CD4-positive, alpha-beta memory T cell (primary cell): ENCODE measurements around the gene DST. TPM values are rescaled to one million over a fixed set of nuclear protein-coding genes. Genes with fewer than 3 reads are reported as not detected.

Experiments used
- CTCF ChIA-PET: fragments of 350-600 bp; sonication (Branson Sonifier 250); formaldehyde crosslinking; loops from one replicate; lab custom pipeline; 2021; ENCODE audit warnings: inconsistent platforms; ENCODE audit not compliant: partially characterized antibody; lab: Charles Lee
- POLR2A ChIA-PET: fragments of 350-600 bp; sonication (Branson Sonifier 250); formaldehyde crosslinking; loops from one replicate; lab custom pipeline; 2021; ENCODE audit not compliant: partially characterized antibody; lab: Charles Lee
- DNase-seq, 5 donors: peaks; one replicate each; pipeline versions ENCODE4 v3.0.0 to v3.0.0-alpha.2; 2020 to 2022; ENCODE audit warnings: mixed read lengths in 1 of 5
- H3K27ac ChIP-seq: one replicate; pipeline ENCODE4 v1.7.0; 2013; ENCODE audit warnings: low read depth, low read length
- H3K27me3 ChIP-seq: 2 replicates; pipeline ENCODE4 v1.7.0; 2013; ENCODE audit warnings: mild to moderate bottlenecking, low read length, moderate library complexity; ENCODE audit not compliant: insufficient read depth
- H3K36me3 ChIP-seq: 2 replicates; pipeline ENCODE4 v1.7.0; 2013; ENCODE audit warnings: mild to moderate bottlenecking, low read length, moderate library complexity; ENCODE audit not compliant: insufficient read depth
- H3K4me1 ChIP-seq: 2 replicates; pipeline ENCODE4 v1.7.0; 2013; ENCODE audit warnings: mild to moderate bottlenecking, low read length, moderate library complexity; ENCODE audit not compliant: insufficient read depth
- H3K4me3 ChIP-seq, 2 donors: one replicate each; pipeline ENCODE4 v1.7.0; 2013; ENCODE audit warnings: low read length in 2 of 2, mild to moderate bottlenecking in 1 of 2
- H3K9me3 ChIP-seq, 2 donors: one replicate each; pipeline ENCODE4 v1.7.0; 2013; ENCODE audit warnings: low read length in 2 of 2, control low read depth in 1 of 2; ENCODE audit not compliant: control insufficient read depth in 1 of 2
- H3K27ac Mint-ChIP-seq, 7 donors: one replicate each; pipeline ENCODE4 v1.8.0; 2020 to 2021; ENCODE audit warnings: mixed read lengths in 7 of 7, mild to moderate bottlenecking in 6 of 7, inconsistent platforms in 3 of 7, moderate library complexity in 3 of 7
- H3K27me3 Mint-ChIP-seq, 2 donors: one replicate each; pipeline ENCODE4 v1.8.0; 2020 to 2021; ENCODE audit warnings: mixed read lengths in 2 of 2
- H3K36me3 Mint-ChIP-seq, 2 donors: one replicate each; pipeline ENCODE4 v1.8.0; 2020 to 2021; ENCODE audit warnings: mixed read lengths in 2 of 2, inconsistent platforms in 1 of 2, mild to moderate bottlenecking in 1 of 2
- H3K4me1 Mint-ChIP-seq, 4 donors: one replicate each; pipeline ENCODE4 v1.8.0; 2020 to 2021; ENCODE audit warnings: mixed read lengths in 4 of 4, mild to moderate bottlenecking in 1 of 4
- H3K4me3 Mint-ChIP-seq, 8 donors: one replicate each; pipeline ENCODE4 v1.8.0; 2020 to 2021; ENCODE audit warnings: mixed read lengths in 8 of 8, mild to moderate bottlenecking in 7 of 8, moderate library complexity in 6 of 8, inconsistent platforms in 3 of 8
- H3K9me3 Mint-ChIP-seq, 8 donors: one replicate each; pipeline ENCODE4 v1.8.0; 2020 to 2021; ENCODE audit warnings: mixed read lengths in 8 of 8, mild to moderate bottlenecking in 5 of 8, inconsistent platforms in 3 of 8, moderate library complexity in 1 of 8
- intact Hi-C: fragments of 100-400 bp; cut with micrococcal nuclease; formaldehyde crosslinking; loops from one replicate; pipeline ENCODE4 v1.15.1; 2023
- polyA plus RNA-seq, 2 donors: library from polyadenylated mRNA; unstranded; fragments of 300-500 nt; fragmentation: Illumina TruSeq; gene quantifications; one replicate each; pipeline ENCODE4 v1.2.3, GENCODE V29; 2021
- total RNA-seq, 2 experiments: library from RNA; stranded (reverse); gene quantifications; one replicate each; pipeline ENCODE4 v1.2.3, GENCODE V29; 2021

The DST gene
- total and polyA plus RNA-seq, 4 experiments from 2014 or later: 1.1 to 8.8 (median 5.2) TPM

DNA sequence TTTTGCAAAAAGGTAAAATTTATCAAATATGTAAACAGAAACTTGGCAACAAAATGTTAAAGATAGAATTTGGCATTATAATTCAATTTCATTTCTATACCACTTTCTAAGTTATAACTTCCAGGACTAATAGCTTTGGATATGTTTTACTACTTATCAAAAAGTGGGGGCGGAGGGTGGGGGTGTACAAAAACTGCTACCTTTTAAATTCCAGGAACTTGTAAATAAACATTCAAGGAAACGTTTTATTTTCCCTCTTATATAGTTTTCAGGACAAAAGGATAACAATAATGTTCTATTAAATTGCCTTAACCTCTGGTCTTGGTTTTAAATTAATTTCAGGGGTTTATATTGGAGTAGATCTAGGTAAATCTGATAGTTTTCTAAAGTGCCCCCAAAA lies 103.8 kb downstream of the DST start:
- H3K36me3 Mint-ChIP-seq: no peaks in the 10 kb centered on the region
- intact Hi-C loops: no loop called here

GRCh38 chr6:56537223-56537770 lies 105.4 kb downstream of the DST start:
- Histone ChIP-seq H3K27me3 (no peaks in the 10 kb centered on the region), H3K9me3 (no peaks in the 10 kb centered on the region), H3K36me3 (no peaks in the 10 kb centered on the region), H3K4me1 (peaks cover 8% of the 10 kb centered on the region), H3K27ac (no peak overlapping the region), H3K4me3 (no peak overlapping the region)
- no peak overlapping the region for H3K27ac Mint-ChIP-seq
- peaks cover 0 to 1% of the 10 kb centered on the region in 2 donors for H3K27me3 Mint-ChIP-seq
- H3K4me3 Mint-ChIP-seq: no peak overlapping the region
- no peaks in the 10 kb centered on the region for H3K36me3 Mint-ChIP-seq
- H3K9me3 Mint-ChIP-seq: no peaks in the 10 kb centered on the region
- intact Hi-C loops: no loop called here
- no peaks in the 10 kb centered on the region for H3K4me1 Mint-ChIP-seq
- POLR2A ChIA-PET: no interaction called here
- CTCF ChIA-PET: no interaction called here
- no peak for DNase-seq

More for the DNA sequence above, 103.8 kb downstream of the DST start:
- CTCF ChIA-PET: interaction anchor here (1.4 kb wide), 1 partner anchor 57 kb away, joined by 3 read pairs; no protein-coding TSS in a partner anchor
- H3K9me3 Mint-ChIP-seq: no peaks in the 10 kb centered on the region
- no peaks in the 10 kb centered on the region for H3K27me3 ChIP-seq
- peaks cover 0 to 1% of the 10 kb centered on the region in 2 donors for H3K27me3 Mint-ChIP-seq
- H3K36me3 ChIP-seq: no peaks in the 10 kb centered on the region
- H3K4me1 ChIP-seq: peaks cover 9% of the 10 kb centered on the region
- no peaks in the 10 kb centered on the region for H3K4me1 Mint-ChIP-seq
- H3K27ac Mint-ChIP-seq: no peak overlapping the region
- POLR2A ChIA-PET: no interaction called here
- no peak overlapping the region for H3K27ac ChIP-seq
- H3K4me3 ChIP-seq: no peak overlapping the region
- no peak overlapping the region for H3K4me3 Mint-ChIP-seq
- no peak for DNase-seq
- no peaks in the 10 kb centered on the region for H3K9me3 ChIP-seq

DNA sequence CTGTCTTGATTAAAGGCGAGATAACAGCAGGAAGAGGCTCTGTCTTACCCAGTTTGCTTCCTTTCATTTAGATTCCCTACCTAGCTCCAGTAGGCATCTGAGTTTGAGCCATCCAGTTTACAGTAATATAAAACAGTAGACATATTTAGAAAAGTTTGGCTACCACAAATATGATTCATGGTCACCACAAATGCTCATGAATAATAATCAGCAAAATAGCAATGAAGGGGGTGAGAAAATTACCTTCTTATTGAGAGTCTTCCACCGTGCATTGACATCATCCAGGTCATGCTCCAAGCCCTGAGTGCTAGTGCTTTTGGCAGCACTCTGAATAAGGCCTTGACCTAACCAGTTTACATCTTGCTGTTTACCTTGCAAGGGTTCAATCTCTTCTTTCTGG lies 106.2 kb downstream of the DST start:
- Histone ChIP-seq H3K27me3 (no peaks in the 10 kb centered on the region), H3K4me1 (peaks cover under 1% of the 10 kb centered on the region), H3K4me3 (no peak overlapping the region), H3K27ac (no peak overlapping the region), H3K36me3 (no peaks in the 10 kb centered on the region), H3K9me3 (no peaks in the 10 kb centered on the region)
- no peak for DNase-seq
- H3K4me1 Mint-ChIP-seq: no peaks in the 10 kb centered on the region
- H3K27ac Mint-ChIP-seq: no peak overlapping the region
- intact Hi-C loops: no loop called here
- H3K36me3 Mint-ChIP-seq: no peaks in the 10 kb centered on the region
- no peak overlapping the region for H3K4me3 Mint-ChIP-seq
- ChIA-PET POLR2A (no interaction called here), CTCF (no interaction called here)
- no peaks in the 10 kb centered on the region for H3K9me3 Mint-ChIP-seq
- peaks cover 0 to 1% of the 10 kb centered on the region in 2 donors for H3K27me3 Mint-ChIP-seq

DNA sequence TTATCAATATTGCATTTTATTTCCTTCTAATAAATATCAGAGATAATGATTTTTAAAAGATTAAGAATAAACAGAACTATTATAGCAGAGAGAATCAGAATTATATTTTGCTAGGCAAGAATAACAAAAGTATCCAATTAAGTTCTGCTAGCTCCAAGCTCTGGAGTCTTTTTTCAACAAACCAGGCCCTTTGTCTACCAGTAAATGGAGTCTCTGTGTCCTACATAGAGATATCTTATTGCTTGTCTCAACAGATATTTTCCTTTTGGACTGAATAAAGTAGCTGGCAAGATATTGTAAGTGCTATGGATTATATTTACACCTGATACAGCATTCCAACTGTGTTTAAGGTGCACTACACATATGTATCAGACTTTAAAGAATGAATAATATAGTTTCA lies 107.1 kb downstream of the DST start:
- H3K36me3 Mint-ChIP-seq: no peaks in the 10 kb centered on the region
- ChIA-PET CTCF (no interaction called here), POLR2A (no interaction called here)
- no peak overlapping the region for H3K4me3 Mint-ChIP-seq
- peaks cover 0 to 1% of the 10 kb centered on the region in 2 donors for H3K27me3 Mint-ChIP-seq
- Histone ChIP-seq H3K9me3 (no peaks in the 10 kb centered on the region), H3K27me3 (no peaks in the 10 kb centered on the region), H3K36me3 (no peaks in the 10 kb centered on the region), H3K4me3 (no peak overlapping the region), H3K4me1 (no peaks in the 10 kb centered on the region), H3K27ac (no peak overlapping the region)
- intact Hi-C loops: no loop called here
- H3K27ac Mint-ChIP-seq: no peak overlapping the region
- DNase-seq: no peak
- no peaks in the 10 kb centered on the region for H3K4me1 Mint-ChIP-seq
- no peaks in the 10 kb centered on the region for H3K9me3 Mint-ChIP-seq

- POLR2A ChIA-PET: no interaction called here
- H3K27ac Mint-ChIP-seq: no peak overlapping the region
- CTCF ChIA-PET: no interaction called here
Measured at GRCh38 chr6:56534680-56535419, 107.8 kb downstream of the DST start.

GRCh38 chr6:56532766-56533551 lies 109.7 kb downstream of the DST start:
- Histone ChIP-seq H3K27me3 (no peaks in the 10 kb centered on the region), H3K27ac (no peak overlapping the region), H3K4me3 (no peak overlapping the region), H3K36me3 (no peaks in the 10 kb centered on the region), H3K9me3 (no peaks in the 10 kb centered on the region), H3K4me1 (no peaks in the 10 kb centered on the region)
- H3K4me3 Mint-ChIP-seq: no peak overlapping the region
- POLR2A ChIA-PET: no interaction called here
- H3K4me1 Mint-ChIP-seq: no peaks in the 10 kb centered on the region
- DNase-seq: no peak
- CTCF ChIA-PET: no interaction called here
- H3K27me3 Mint-ChIP-seq: peaks cover 0 to 1% of the 10 kb centered on the region in 2 donors
- H3K36me3 Mint-ChIP-seq: no peaks in the 10 kb centered on the region
- intact Hi-C loops: no loop called here
- no peak overlapping the region for H3K27ac Mint-ChIP-seq
- H3K9me3 Mint-ChIP-seq: no peaks in the 10 kb centered on the region

More at GRCh38 chr6:56534680-56535419, 107.8 kb downstream of the DST start:
- intact Hi-C loops: no loop called here
- Histone ChIP-seq H3K36me3 (no peaks in the 10 kb centered on the region), H3K27me3 (no peaks in the 10 kb centered on the region), H3K9me3 (no peaks in the 10 kb centered on the region), H3K27ac (no peak overlapping the region), H3K4me1 (no peaks in the 10 kb centered on the region), H3K4me3 (no peak overlapping the region)
- Mint-ChIP-seq H3K4me3 (no peak overlapping the region), H3K4me1 (no peaks in the 10 kb centered on the region), H3K27me3 (peaks cover 0 to 1% of the 10 kb centered on the region in 2 donors), H3K36me3 (no peaks in the 10 kb centered on the region), H3K9me3 (no peaks in the 10 kb centered on the region)
- DNase-seq: no peak

- no peaks in the 10 kb centered on the region for H3K9me3 Mint-ChIP-seq
- no peaks in the 10 kb centered on the region for H3K9me3 ChIP-seq
- no peak overlapping the region for H3K4me3 Mint-ChIP-seq
- no peaks in the 10 kb centered on the region for H3K27me3 ChIP-seq
- CTCF ChIA-PET: no interaction called here
- no peaks in the 10 kb centered on the region for H3K4me1 Mint-ChIP-seq
- no peaks in the 10 kb centered on the region for H3K4me1 ChIP-seq
- no peaks in the 10 kb centered on the region for H3K36me3 Mint-ChIP-seq
- DNase-seq: no peak
- no peak overlapping the region for H3K4me3 ChIP-seq
- H3K36me3 ChIP-seq: no peaks in the 10 kb centered on the region
- peaks cover 0 to 1% of the 10 kb centered on the region in 2 donors for H3K27me3 Mint-ChIP-seq
- POLR2A ChIA-PET: no interaction called here
- intact Hi-C loops: no loop called here
- H3K27ac Mint-ChIP-seq: no peak overlapping the region
- H3K27ac ChIP-seq: no peak overlapping the region
Measured at GRCh38 chr6:56531839-56532595, 110.7 kb downstream of the DST start.
